SK-N-MC (cell line): Measurements from ENCODE around the gene OR5T3.

ENCODE experiments used
- EZH2 ChIP-seq: fragments of 200-600 bp; sonication (generic); IDR thresholded peaks from one replicate; pipeline ENCODE4 v1.6.1; 2017; ENCODE audit warnings: antibody characterized with exemption
- FOXP2 ChIP-seq: optimal IDR thresholded peaks from 2 replicates; pipeline ENCODE3; 2011; ENCODE audit warnings: mild to moderate bottlenecking, moderate library complexity; ENCODE audit not compliant: insufficient read depth; ENCODE audit errors: extremely low read length, control extremely low read depth
- POLR2AphosphoS5 ChIP-seq: IDR thresholded peaks from 2 replicates; pipeline ENCODE4 v1.6.1; 2012; ENCODE audit warnings: mild to moderate bottlenecking, low read depth, low read length, borderline replicate concordance

DNA sequence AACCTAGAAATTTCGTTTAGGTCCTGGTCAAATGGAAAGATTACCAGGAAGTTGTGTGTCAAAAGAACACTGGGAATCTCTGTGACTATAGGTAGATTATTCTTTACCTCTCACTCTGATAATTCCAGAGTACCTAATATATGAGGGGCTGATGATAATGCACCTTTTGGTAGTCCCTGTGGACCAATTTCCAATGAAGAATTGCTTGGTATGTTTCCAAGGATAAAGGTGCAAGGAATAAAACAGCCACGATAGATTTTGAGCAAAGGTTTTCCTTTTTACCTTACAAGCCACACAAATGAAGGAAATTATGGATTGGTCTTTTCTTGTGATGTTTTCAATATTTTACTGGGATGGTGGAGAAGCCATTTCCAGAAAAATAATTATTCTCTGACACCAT, 40.1 kb downstream of the OR5T3 start, which contains the start of gene OR8H1:
- no peak for TF ChIP-seq EZH2
- TF ChIP-seq FOXP2, result no peak
- TF ChIP-seq POLR2AphosphoS5, result no peak
